HG02642 (cell line): ENCODE measurements around the gene CXCL11.
"Not testable (repeated sequence)": the region's sequence is repeated elsewhere in the genome, so short reads cannot be mapped to it uniquely, and the experiment has no call there.

Experiments
- ATAC-seq: cut with Tn5 transposase; IDR thresholded peaks from one replicate; pipeline ENCODE4 v1.9.1; 2021; ENCODE audit warnings: mild to moderate bottlenecking; ENCODE audit not compliant: unreplicated experiment, poor library complexity

CXCL11 gene

GRCh38 chr4:76044686-76045085, 8.8 kb upstream of the CXCL11 start:
- ATAC-seq = not testable (repeated sequence)

- not testable (repeated sequence) for ATAC-seq
Measured at GRCh38 chr4:76043306-76043705, 7.4 kb upstream of the CXCL11 start.

- ATAC-seq = not testable (repeated sequence)
Measured at GRCh38 chr4:76042241-76042998, 6.5 kb upstream of the CXCL11 start.

- no peak for ATAC-seq
Measured at GRCh38 chr4:76036855-76037254, 985 bp upstream of the CXCL11 start.

- no peak for ATAC-seq
Measured at GRCh38 chr4:76035141-76035540, 729 bp downstream of the CXCL11 start.

GRCh38 chr4:76029300-76029699, 6.6 kb downstream of the CXCL11 start:
- no peak for ATAC-seq

- no peak for ATAC-seq
Measured at GRCh38 chr4:76028350-76028765, 7.5 kb downstream of the CXCL11 start.

- no peak for ATAC-seq
Measured at GRCh38 chr4:76024065-76024464, 11.8 kb downstream of the CXCL11 start.

- no peak for ATAC-seq
Measured at GRCh38 chr4:76023389-76023788, 12.5 kb downstream of the CXCL11 start, which contains the start of gene CXCL10. CXCL10 (minus strand) TSS chr4:76023497; CDS start chr4:76023431, 66 bp downstream.

- ATAC-seq = no peak
Measured at GRCh38 chr4:76022677-76023076, 13.2 kb downstream of the CXCL11 start.

- no peak for ATAC-seq
Measured at GRCh38 chr4:76022031-76022430, 13.8 kb downstream of the CXCL11 start.

- no peak for ATAC-seq
Measured at GRCh38 chr4:76017056-76017686, 18.7 kb downstream of the CXCL11 start.

GRCh38 chr4:76016393-76016792, 19.5 kb downstream of the CXCL11 start:
- ATAC-seq = peak; percentile 74

GRCh38 chr4:76013540-76013939, 22.3 kb downstream of the CXCL11 start:
- no peak for ATAC-seq

GRCh38 chr4:76012388-76012801, 23.5 kb downstream of the CXCL11 start:
- ATAC-seq = no peak

GRCh38 chr4:76011700-76012387, 24.0 kb downstream of the CXCL11 start:
- ATAC-seq = peak; percentile 75

GRCh38 chr4:76011018-76011670, 24.7 kb downstream of the CXCL11 start:
- no peak for ATAC-seq

GRCh38 chr4:76010576-76010975, 25.3 kb downstream of the CXCL11 start:
- ATAC-seq = no peak

GRCh38 chr4:76009311-76009710, 26.6 kb downstream of the CXCL11 start:
- ATAC-seq = no peak

- ATAC-seq = no peak
Measured at GRCh38 chr4:76007089-76007862, 28.6 kb downstream of the CXCL11 start, which contains the start of gene CXCL9. CXCL9 (minus strand) TSS chr4:76007509; CDS start chr4:76007449, 60 bp downstream.
